OCI-LY7 (cell line): ENCODE measurements around the gene SLX4. TPM values are rescaled to one million over a fixed set of nuclear protein-coding genes. Genes with fewer than 3 reads are reported as not detected.
A peak's percentile ranks its signal among the peaks of the same experiment; 100 is the strongest.

Experiments used
- BruUV-seq: library from RNA; stranded (reverse); fragments of 400-500 nt; replicated peaks from 2 replicates; lab custom pipeline; 2021; lab: Mats Ljungman, UMichigan
- CTCF ChIA-PET: fragments of 300-600 bp; sonication (Branson Sonifier 250); formaldehyde crosslinking; loops from one replicate; lab custom pipeline; 2022; ENCODE audit warnings: antibody characterized with exemption; ENCODE audit not compliant: unreplicated experiment; lab: Charles Lee
- POLR2A ChIA-PET: fragments of 300-600 bp; sonication (Branson Sonifier 250); formaldehyde crosslinking; loops from one replicate; lab custom pipeline; 2022; ENCODE audit warnings: antibody characterized with exemption; lab: Charles Lee
- DNase-seq: peaks from one replicate; pipeline ENCODE4 v3.0.0-alpha.2; 2015; ENCODE audit warnings: low spot score
- H2AFZ ChIP-seq: fragments of 200-600 bp; sonication (generic), shearing (Covaris generic); 2 replicates; pipeline ENCODE4 v1.6.1; 2014; ENCODE audit warnings: mild to moderate bottlenecking, antibody characterized with exemption, low read length, moderate library complexity
- H3K27ac ChIP-seq: fragments of 200-600 bp; sonication (generic); 2 replicates; pipeline ENCODE4 v1.5.1; 2014; ENCODE audit warnings: mixed run types, low read depth, mild to moderate bottlenecking, moderate library complexity, low read length, inconsistent platforms; ENCODE audit not compliant: poor library complexity, severe bottlenecking
- H3K36me3 ChIP-seq: fragments of 200-600 bp; sonication (generic); 2 replicates; pipeline ENCODE4 v1.6.1; 2014; ENCODE audit warnings: mild to moderate bottlenecking, antibody characterized with exemption, low read length, moderate library complexity, mixed read lengths; ENCODE audit not compliant: insufficient read depth
- H3K4me1 ChIP-seq: fragments of 200-600 bp; sonication (generic); 2 replicates; pipeline ENCODE4 v1.5.1; 2014; ENCODE audit warnings: mild to moderate bottlenecking, low read length; ENCODE audit not compliant: insufficient read depth, poor library complexity, severe bottlenecking
- H3K4me2 ChIP-seq: fragments of 200-600 bp; sonication (generic); 2 replicates; pipeline ENCODE4 v1.6.1; 2014; ENCODE audit warnings: mild to moderate bottlenecking, low read length
- H3K4me3 ChIP-seq: fragments of 200-600 bp; sonication (generic); 2 replicates; pipeline ENCODE4 v1.5.1; 2014; ENCODE audit warnings: mild to moderate bottlenecking, low read depth, low read length; ENCODE audit not compliant: poor library complexity, severe bottlenecking
- H3K79me2 ChIP-seq: fragments of 200-600 bp; sonication (generic); 2 replicates; pipeline ENCODE4 v1.6.1; 2016; ENCODE audit warnings: low read depth, mild to moderate bottlenecking, low read length, moderate library complexity, mixed read lengths; ENCODE audit not compliant: insufficient read depth
- H3K9me2 ChIP-seq: fragments of 200-600 bp; sonication (generic); 2 replicates; pipeline ENCODE4 v1.6.1; 2016; ENCODE audit warnings: mild to moderate bottlenecking, low read length, mixed read lengths; ENCODE audit not compliant: insufficient read depth
- H3K9me3 ChIP-seq: fragments of 200-600 bp; sonication (generic); 2 replicates; pipeline ENCODE4 v1.6.1; 2014; ENCODE audit warnings: mild to moderate bottlenecking, mixed run types, low read length, mixed read lengths
- H4K20me1 ChIP-seq: fragments of 200-600 bp; sonication (generic); 2 replicates; pipeline ENCODE4 v1.6.1; 2014; ENCODE audit warnings: mild to moderate bottlenecking, antibody characterized with exemption, low read length, moderate library complexity, mixed read lengths; ENCODE audit not compliant: insufficient read depth
- EZH2phosphoT487 ChIP-seq: fragments of 200-600 bp; sonication (generic); IDR thresholded peaks from 2 replicates; pipeline ENCODE4 v1.6.1; 2018; ENCODE audit warnings: low read depth, borderline replicate concordance, mild to moderate bottlenecking, mixed run types, antibody characterized with exemption, low read length, moderate library complexity, mixed read lengths
- intact Hi-C: fragments of 100-400 bp; cut with micrococcal nuclease; formaldehyde crosslinking; loops from one replicate; pipeline ENCODE4 v1.10.0; 2022; ENCODE audit not compliant: unreplicated experiment
- total RNA-seq, 2 experiments: library from RNA; depleted of rRNA in 1 of 2; stranded (reverse); fragments of >200 nt in 1 of 2; shearing (Covaris generic) in 1 of 2; gene quantifications; 2 replicates each; pipeline ENCODE4 v1.2.3, GENCODE V29; 2014 to 2022
- TF ChIP-seq, protein P1 (sequence below): fragments of 200-600 bp; sonication (generic); conservative IDR thresholded peaks from 2 replicates; pipeline ENCODE4 v1.5.1; 2014; ENCODE audit warnings: mild to moderate bottlenecking, antibody characterized with exemption, low read length, moderate library complexity, mixed read lengths

The SLX4 gene
- total RNA-seq, 2 experiments from 2014 or later = 13.2 to 35.7 TPM

GRCh38 chr16:3578121-3578520 is 33.3 kb downstream of the SLX4 start:
- Histone ChIP-seq H3K4me2 (peak overlapping the region; percentile 68), H3K9me3 (no peaks in the 10 kb centered on the region), H2AFZ (no peak overlapping the region), H3K9me2 (no peaks in the 10 kb centered on the region), H3K4me3 (peak overlapping the region; percentile 71), H4K20me1 (no peaks in the 10 kb centered on the region), H3K36me3 (peaks cover 53% of the 10 kb centered on the region), H3K4me1 (peaks cover 68% of the 10 kb centered on the region), H3K27ac (peak overlapping the region; percentile 94), H3K79me2 (peaks cover 45% of the 10 kb centered on the region)
- CTCF ChIA-PET = no interaction called here
- POLR2A ChIA-PET = interaction anchor here (0.5 to 1.7 kb wide), 4 partner anchors 29 to 443 kb away, joined by 3 to 6 read pairs (median 4); partner anchors contain the start of gene ZNF213
- no peak for TF ChIP-seq EZH2phosphoT487
- TF ChIP-seq, protein P1, sequence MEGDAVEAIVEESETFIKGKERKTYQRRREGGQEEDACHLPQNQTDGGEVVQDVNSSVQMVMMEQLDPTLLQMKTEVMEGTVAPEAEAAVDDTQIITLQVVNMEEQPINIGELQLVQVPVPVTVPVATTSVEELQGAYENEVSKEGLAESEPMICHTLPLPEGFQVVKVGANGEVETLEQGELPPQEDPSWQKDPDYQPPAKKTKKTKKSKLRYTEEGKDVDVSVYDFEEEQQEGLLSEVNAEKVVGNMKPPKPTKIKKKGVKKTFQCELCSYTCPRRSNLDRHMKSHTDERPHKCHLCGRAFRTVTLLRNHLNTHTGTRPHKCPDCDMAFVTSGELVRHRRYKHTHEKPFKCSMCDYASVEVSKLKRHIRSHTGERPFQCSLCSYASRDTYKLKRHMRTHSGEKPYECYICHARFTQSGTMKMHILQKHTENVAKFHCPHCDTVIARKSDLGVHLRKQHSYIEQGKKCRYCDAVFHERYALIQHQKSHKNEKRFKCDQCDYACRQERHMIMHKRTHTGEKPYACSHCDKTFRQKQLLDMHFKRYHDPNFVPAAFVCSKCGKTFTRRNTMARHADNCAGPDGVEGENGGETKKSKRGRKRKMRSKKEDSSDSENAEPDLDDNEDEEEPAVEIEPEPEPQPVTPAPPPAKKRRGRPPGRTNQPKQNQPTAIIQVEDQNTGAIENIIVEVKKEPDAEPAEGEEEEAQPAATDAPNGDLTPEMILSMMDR = no peak
- intact Hi-C loops = loop anchor here (2.0 kb wide), 1 partner anchor 45 kb away; no protein-coding TSS in a partner anchor
- no TSS peak for BruUV-seq
- DNase-seq = peak; percentile 63

DNA sequence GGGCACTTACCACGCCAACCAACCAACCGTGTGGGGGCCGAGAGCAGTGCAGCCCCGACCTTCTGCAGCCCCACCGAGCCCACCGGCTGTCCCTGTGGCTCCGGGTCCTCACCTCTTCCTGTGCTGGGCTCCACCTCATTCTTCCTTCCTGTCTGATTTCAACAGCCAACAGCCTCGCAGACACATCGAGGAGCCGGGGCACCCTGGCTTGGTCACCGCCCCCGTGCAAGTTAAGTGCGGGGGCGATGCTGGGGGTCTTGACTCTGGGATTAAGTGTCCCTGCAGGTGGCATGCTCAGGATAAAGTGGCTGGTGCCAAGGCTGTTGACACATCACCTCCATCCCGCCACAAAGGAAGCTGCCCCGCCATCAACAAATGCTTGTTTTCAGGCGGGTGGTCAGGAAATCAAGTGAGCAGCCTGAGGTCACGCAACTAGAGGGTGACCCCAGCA is 34.1 kb downstream of the SLX4 start, which contains the start of gene NLRC3:
TSS of gene NLRC3 (minus strand) at position 102 of the 451 bp plus-strand sequence. CDS start 12,367 bp downstream, outside the sequence.
- POLR2A ChIA-PET = interaction anchor here (0.5 to 1.0 kb wide), 3 partner anchors 45 to 443 kb away, joined by 3 to 5 read pairs (median 3); partner anchors contain the start of gene ZNF213
- peaks cover 51% of the 10 kb centered on the region for H3K36me3 ChIP-seq
- CTCF ChIA-PET = no interaction called here
- peak within 1 kb of the TSS; percentile 71 for H3K4me3 ChIP-seq
- no peaks in the 10 kb centered on the region for H3K9me2 ChIP-seq
- intact Hi-C loops = no loop called here
- no peaks in the 10 kb centered on the region for H4K20me1 ChIP-seq
- H3K27ac ChIP-seq = peak within 1 kb of the TSS; percentile 94
- no peak within 1 kb of the TSS for H2AFZ ChIP-seq
- DNase-seq = peak; percentile 73
- H3K9me3 ChIP-seq = no peaks in the 10 kb centered on the region
- peaks cover 69% of the 10 kb centered on the region for H3K4me1 ChIP-seq
- H3K4me2 ChIP-seq = peak within 1 kb of the TSS; percentile 68
- no TSS peak for BruUV-seq
- TF ChIP-seq, protein P1 = no peak
- TF ChIP-seq EZH2phosphoT487 = no peak
- H3K79me2 ChIP-seq = peaks cover 53% of the 10 kb centered on the region

- peak overlapping the region; percentile 71 for H3K4me3 ChIP-seq
- H4K20me1 ChIP-seq = no peaks in the 10 kb centered on the region
- H3K9me2 ChIP-seq = no peaks in the 10 kb centered on the region
- peaks cover 64% of the 10 kb centered on the region for H3K4me1 ChIP-seq
- intact Hi-C loops = no loop called here
- no TSS peak for BruUV-seq
- peak; percentile 29 for DNase-seq
- peaks cover 4% of the 10 kb centered on the region; the same call in 1 of the 2 replicates for H3K9me3 ChIP-seq
- H3K27ac ChIP-seq = peak overlapping the region; percentile 94
- ChIA-PET CTCF (no interaction called here), POLR2A (interaction anchor here (0.9 kb wide), 2 partner anchors 36 to 46 kb away, joined by 4 read pairs; no protein-coding TSS in a partner anchor)
- H3K4me2 ChIP-seq = peak overlapping the region; percentile 68
- TF ChIP-seq, protein P1 = no peak
- TF ChIP-seq EZH2phosphoT487 = no peak
- no peak overlapping the region for H2AFZ ChIP-seq
- peaks cover 64% of the 10 kb centered on the region for H3K79me2 ChIP-seq
- peaks cover 49% of the 10 kb centered on the region for H3K36me3 ChIP-seq
These were observed 35.2 kb downstream of the SLX4 start for GRCh38 chr16:3576211-3576610.
